ENCODE data around the gene SP140. TPM values are rescaled to one million over a fixed set of nuclear protein-coding genes. Genes with fewer than 3 reads are reported as not detected.

The SP140 gene
- total RNA-seq, 1 experiment from 2014 or later = not detected

GRCh38 chr2:230266638-230267037 is 41.1 kb downstream of the SP140 start:
- Histone ChIP-seq H3K27me3 (replicated peaks; ENCODE audit: control insufficient read depth, insufficient read depth, low read length) (no peaks in the 10 kb centered on the region), H3K4me3 (ENCODE audit: low read depth, low read length) (no peak overlapping the region), H3K36me3 (ENCODE audit: control insufficient read depth, insufficient read depth, low read length) (no peaks in the 10 kb centered on the region), H3K4me1 (no peaks in the 10 kb centered on the region), H3K9me3 (no peaks in the 10 kb centered on the region)
- no peak for TF ChIP-seq CTCF (IDR thresholded peaks at IDR 0.05; ENCODE audit: insufficient read depth in 1 of 2, low read depth in 1 of 2, low read length in 1 of 2, severe bottlenecking in 1 of 2, unreplicated experiment in 1 of 2)
- ChIA-PET CTCF (no interaction called here), POLR2A (interaction anchor here (0.6 kb wide), 1 partner anchor 345 kb away, joined by 5 read pairs; the partner anchor contains the start of gene TRIP12)
- Mint-ChIP-seq H3K27ac (ENCODE audit: unreplicated experiment) (no peak overlapping the region), H3K36me3 (ENCODE audit: insufficient read depth, unreplicated experiment) (no peaks in the 10 kb centered on the region), H3K4me3 (ENCODE audit: unreplicated experiment) (no peak overlapping the region), H3K9me3 (ENCODE audit: unreplicated experiment) (peaks cover 10% of the 10 kb centered on the region), H3K4me1 (ENCODE audit: low read depth, unreplicated experiment) (no peaks in the 10 kb centered on the region), H3K27me3 (ENCODE audit: insufficient read depth, unreplicated experiment) (peaks cover 7% of the 10 kb centered on the region)
- intact Hi-C loops (cut with micrococcal nuclease; ENCODE audit: unreplicated experiment) = no loop called here
- no TSS peak for BruUV-seq (replicated peaks)
- no peak for DNase-seq

GRCh38 chr2:230267059-230267458 is 41.5 kb downstream of the SP140 start:
- Histone ChIP-seq H3K9me3 (no peaks in the 10 kb centered on the region), H3K4me3 (ENCODE audit: low read depth, low read length) (no peak overlapping the region), H3K36me3 (ENCODE audit: control insufficient read depth, insufficient read depth, low read length) (no peaks in the 10 kb centered on the region), H3K4me1 (no peaks in the 10 kb centered on the region), H3K27me3 (replicated peaks; ENCODE audit: control insufficient read depth, insufficient read depth, low read length) (no peaks in the 10 kb centered on the region)
- ChIA-PET CTCF (no interaction called here), POLR2A (interaction anchor here (0.6 kb wide), 1 partner anchor 345 kb away, joined by 5 read pairs; the partner anchor contains the start of gene TRIP12)
- H3K27ac Mint-ChIP-seq (ENCODE audit: unreplicated experiment) = no peak overlapping the region
- intact Hi-C loops (cut with micrococcal nuclease; ENCODE audit: unreplicated experiment) = no loop called here
- no peak for TF ChIP-seq CTCF (IDR thresholded peaks at IDR 0.05; ENCODE audit: insufficient read depth in 1 of 2, low read depth in 1 of 2, low read length in 1 of 2, severe bottlenecking in 1 of 2, unreplicated experiment in 1 of 2)
- H3K4me3 Mint-ChIP-seq (ENCODE audit: unreplicated experiment) = no peak overlapping the region
- no TSS peak for BruUV-seq (replicated peaks)
- no peaks in the 10 kb centered on the region for H3K36me3 Mint-ChIP-seq (ENCODE audit: insufficient read depth, unreplicated experiment)
- peaks cover 7% of the 10 kb centered on the region for H3K27me3 Mint-ChIP-seq (ENCODE audit: insufficient read depth, unreplicated experiment)
- peaks cover 14% of the 10 kb centered on the region for H3K9me3 Mint-ChIP-seq (ENCODE audit: unreplicated experiment)
- no peak for DNase-seq
- H3K4me1 Mint-ChIP-seq (ENCODE audit: low read depth, unreplicated experiment) = no peaks in the 10 kb centered on the region

GRCh38 chr2:230267556-230267955 is 42.0 kb downstream of the SP140 start:
- intact Hi-C loops (cut with micrococcal nuclease; ENCODE audit: unreplicated experiment) = no loop called here
- no peaks in the 10 kb centered on the region for H3K4me1 Mint-ChIP-seq (ENCODE audit: low read depth, unreplicated experiment)
- no peak for DNase-seq
- Histone ChIP-seq H3K9me3 (no peaks in the 10 kb centered on the region), H3K36me3 (ENCODE audit: control insufficient read depth, insufficient read depth, low read length) (no peaks in the 10 kb centered on the region), H3K4me1 (no peaks in the 10 kb centered on the region), H3K27me3 (replicated peaks; ENCODE audit: control insufficient read depth, insufficient read depth, low read length) (no peaks in the 10 kb centered on the region), H3K4me3 (ENCODE audit: low read depth, low read length) (no peak overlapping the region)
- H3K36me3 Mint-ChIP-seq (ENCODE audit: insufficient read depth, unreplicated experiment) = no peaks in the 10 kb centered on the region
- H3K27me3 Mint-ChIP-seq (ENCODE audit: insufficient read depth, unreplicated experiment) = peaks cover 7% of the 10 kb centered on the region
- CTCF ChIA-PET = no interaction called here
- peaks cover 19% of the 10 kb centered on the region for H3K9me3 Mint-ChIP-seq (ENCODE audit: unreplicated experiment)
- POLR2A ChIA-PET = interaction anchor here (0.6 kb wide), 1 partner anchor 346 kb away, joined by 5 read pairs; the partner anchor contains the start of gene TRIP12
- no peak for TF ChIP-seq CTCF (IDR thresholded peaks at IDR 0.05; ENCODE audit: insufficient read depth in 1 of 2, low read depth in 1 of 2, low read length in 1 of 2, severe bottlenecking in 1 of 2, unreplicated experiment in 1 of 2)
- H3K27ac Mint-ChIP-seq (ENCODE audit: unreplicated experiment) = no peak overlapping the region
- H3K4me3 Mint-ChIP-seq (ENCODE audit: unreplicated experiment) = no peak overlapping the region
- BruUV-seq (replicated peaks) = no TSS peak
